Measurements from ENCODE around the gene SLC12A1. TPM values are rescaled to one million over a fixed set of nuclear protein-coding genes. Genes with fewer than 3 reads are reported as not detected.

SLC12A1 gene
- polyA plus RNA-seq, 3 donors, result not detected

GRCh38 chr15:48309740-48310139, 103.6 kb downstream of the SLC12A1 start:
- Histone ChIP-seq H3K4me1 (ENCODE audit: control insufficient read depth in 1 of 2, insufficient read depth in 2 of 2, low read length in 2 of 2) (peaks cover 20 to 26% of the 10 kb centered on the region in 2 donors), H3K9me3 (replicated peaks in 1 of 2; ENCODE audit: control insufficient read depth in 1 of 2, insufficient read depth in 1 of 2, low read length in 2 of 2) (no peaks in the 10 kb centered on the region), H3K36me3 (replicated peaks in 1 of 2; ENCODE audit: control insufficient read depth in 1 of 2, insufficient read depth in 2 of 2, low read length in 2 of 2) (no peaks in the 10 kb centered on the region), H3K4me3 (replicated peaks in 1 of 3; ENCODE audit: low read depth in 2 of 3, low read length in 3 of 3) (no peak overlapping the region), H2AFZ (ENCODE audit: insufficient read depth, low read depth, low read length, poor library complexity, severe bottlenecking) (no peak overlapping the region), H4K20me1 (ENCODE audit: insufficient read depth, low read length) (no peaks in the 10 kb centered on the region), H3K9ac (ENCODE audit: insufficient read depth, low read length, poor library complexity, severe bottlenecking) (no peak overlapping the region), H3K4me2 (replicated peaks; ENCODE audit: extremely low read depth, low read length, poor library complexity, severe bottlenecking) (no peak overlapping the region), H3K79me2 (ENCODE audit: insufficient read depth, low read length) (no peaks in the 10 kb centered on the region), H3K27me3 (ENCODE audit: control insufficient read depth in 2 of 2, insufficient read depth in 2 of 2, low read length in 2 of 2) (no peaks in the 10 kb centered on the region), H3K27ac (ENCODE audit: low read depth in 1 of 2, low read length in 2 of 2) (no peak overlapping the region)
- H3K4me3 Mint-ChIP-seq, result no peak overlapping the region
- H3K9me3 Mint-ChIP-seq, result peaks cover 0 to 4% (median 2%) of the 10 kb centered on the region in 7 donors
- no peak overlapping the region for H3K27ac Mint-ChIP-seq
- no CpG with 5 or more reads among the region's 2 CpGs for WGBS (ENCODE audit: insufficient coverage)
- H3K36me3 Mint-ChIP-seq, result no peaks in the 10 kb centered on the region
- no peak for TF ChIP-seq CTCF (IDR thresholded peaks at IDR 0.05)
- peaks cover 0 to 2% (median 0%) of the 10 kb centered on the region in 3 donors for H3K27me3 Mint-ChIP-seq (ENCODE audit: low read depth in 3 of 3)
- no peak for DNase-seq
- intact Hi-C loops (cut with micrococcal nuclease), result no loop called here
- H3K4me1 Mint-ChIP-seq, result peaks cover 25% of the 10 kb centered on the region

GRCh38 chr15:48313216-48313615, 107.1 kb downstream of the SLC12A1 start:
- H3K9ac ChIP-seq (ENCODE audit: insufficient read depth, low read length, poor library complexity, severe bottlenecking), result no peak overlapping the region
- H3K27ac Mint-ChIP-seq, result peak overlapping the region in 3 of 7 donors; percentile 55 to 82 (median 61)

More at GRCh38 chr15:48313216-48313615, 107.1 kb downstream of the SLC12A1 start:
- no peaks in the 10 kb centered on the region for H3K36me3 Mint-ChIP-seq
- TF ChIP-seq CTCF (IDR thresholded peaks at IDR 0.05), result no peak
- no peaks in the 10 kb centered on the region for H3K79me2 ChIP-seq (ENCODE audit: insufficient read depth, low read length)
- H3K27me3 ChIP-seq (ENCODE audit: control insufficient read depth in 2 of 2, insufficient read depth in 2 of 2, low read length in 2 of 2), result no peaks in the 10 kb centered on the region
- peak overlapping the region; percentile 1 to 3 for H3K4me3 Mint-ChIP-seq
- no peaks in the 10 kb centered on the region for H3K36me3 ChIP-seq (replicated peaks in 1 of 2; ENCODE audit: control insufficient read depth in 1 of 2, insufficient read depth in 2 of 2, low read length in 2 of 2)
- peaks cover 37% of the 10 kb centered on the region for H3K4me1 Mint-ChIP-seq
- H3K4me3 ChIP-seq (replicated peaks in 1 of 3; ENCODE audit: low read depth in 2 of 3, low read length in 3 of 3), result no peak overlapping the region
- no peaks in the 10 kb centered on the region for H3K9me3 ChIP-seq (replicated peaks in 1 of 2; ENCODE audit: control insufficient read depth in 1 of 2, insufficient read depth in 1 of 2, low read length in 2 of 2)
- intact Hi-C loops (cut with micrococcal nuclease), result no loop called here
- H3K4me1 ChIP-seq (ENCODE audit: control insufficient read depth in 1 of 2, insufficient read depth in 2 of 2, low read length in 2 of 2), result peaks cover 20 to 26% of the 10 kb centered on the region in 2 donors
- H3K9me3 Mint-ChIP-seq, result peaks cover 0 to 8% (median 2%) of the 10 kb centered on the region in 7 donors
- peak overlapping the region; percentile 32 for H3K4me2 ChIP-seq (replicated peaks; ENCODE audit: extremely low read depth, low read length, poor library complexity, severe bottlenecking)
- 97% methylated on average over 2 of the region's 2 CpGs for WGBS (ENCODE audit: insufficient coverage)
- peak overlapping the region; percentile 67 for H3K27ac ChIP-seq (ENCODE audit: low read depth in 1 of 2, low read length in 2 of 2)
- DNase-seq, result peak in 2 of 3 donors; percentile 36 to 60
- no peaks in the 10 kb centered on the region for H4K20me1 ChIP-seq (ENCODE audit: insufficient read depth, low read length)
- H3K27me3 Mint-ChIP-seq (ENCODE audit: low read depth in 3 of 3), result peaks cover 0 to 6% (median 0%) of the 10 kb centered on the region in 3 donors
- peak overlapping the region; percentile 25 for H2AFZ ChIP-seq (ENCODE audit: insufficient read depth, low read depth, low read length, poor library complexity, severe bottlenecking)

All from CD14-positive monocyte (primary cell).